Keratinocyte (primary cell): ENCODE results near the gene CREM. TPM values are rescaled to one million over a fixed set of nuclear protein-coding genes. Genes with fewer than 3 reads are reported as not detected.

ENCODE experiments used
- DNase-seq: peaks from one replicate; pipeline ENCODE4 v3.0.0-alpha.2; 2011; ENCODE audit warnings: low read depth, missing footprints, low spot score
- FAIRE-seq: peaks from 2 replicates; lab custom pipeline; 2011; peaks lifted over from hg19 to GRCh38; lab: Jason Lieb, UNC
- H2AFZ ChIP-seq: 2 replicates; pipeline ENCODE4 v1.6.0; 2012; ENCODE audit warnings: low read length, control low read depth, inconsistent platforms; ENCODE audit not compliant: control insufficient read depth
- H3K27ac ChIP-seq: 2 replicates; pipeline ENCODE4 v1.5.1; 2011; ENCODE audit warnings: low read length; ENCODE audit not compliant: control insufficient read depth, insufficient read depth
- H3K27me3 ChIP-seq: 3 replicates; pipeline ENCODE4 v1.6.0; 2011; ENCODE audit warnings: low read length; ENCODE audit not compliant: control insufficient read depth, insufficient read depth; ENCODE audit errors: extremely low read depth
- H3K36me3 ChIP-seq, 2 experiments: 2 replicates in 1 of 2; 3 replicates in 1 of 2; pipeline ENCODE4 v1.5.1; 2011; ENCODE audit warnings: low read length in 2 of 2, mild to moderate bottlenecking in 1 of 2; ENCODE audit not compliant: control insufficient read depth in 2 of 2, insufficient read depth in 2 of 2; ENCODE audit errors: extremely low read depth in 1 of 2
- H3K4me1 ChIP-seq: 3 replicates; pipeline ENCODE4 v1.5.1; 2011; ENCODE audit warnings: low read length; ENCODE audit not compliant: control insufficient read depth, insufficient read depth; ENCODE audit errors: extremely low read depth
- H3K4me2 ChIP-seq: 3 replicates; pipeline ENCODE4 v1.6.0; 2011; ENCODE audit warnings: low read depth, low read length; ENCODE audit not compliant: control insufficient read depth, insufficient read depth; ENCODE audit errors: extremely low read depth
- H3K4me3 ChIP-seq, 3 experiments: fragments of 200-600 bp in 1 of 3; sonication (generic) in 1 of 3; 2 replicates in 2 of 3; 3 replicates in 1 of 3; pipeline ENCODE4 v1.5.1; 2011 to 2016; ENCODE audit warnings: low read length in 3 of 3, mild to moderate bottlenecking in 3 of 3, control low read depth in 2 of 3, inconsistent platforms in 1 of 3, low read depth in 1 of 3, mixed read lengths in 1 of 3, mixed run types in 1 of 3, moderate library complexity in 1 of 3; ENCODE audit not compliant: control insufficient read depth in 2 of 3, insufficient read depth in 2 of 3; ENCODE audit errors: extremely low read depth in 1 of 3
- H3K79me2 ChIP-seq: 2 replicates; pipeline ENCODE4 v1.6.0; 2012; ENCODE audit warnings: low read length; ENCODE audit not compliant: control insufficient read depth, insufficient read depth
- H3K9ac ChIP-seq: 3 replicates; pipeline ENCODE4 v1.6.0; 2011; ENCODE audit warnings: low read length; ENCODE audit not compliant: control insufficient read depth, insufficient read depth; ENCODE audit errors: extremely low read depth
- H3K9me1 ChIP-seq: 3 replicates; pipeline ENCODE4 v1.6.0; 2011; ENCODE audit warnings: low read length; ENCODE audit not compliant: control insufficient read depth, insufficient read depth; ENCODE audit errors: extremely low read depth
- H3K9me3 ChIP-seq: 2 replicates; pipeline ENCODE4 v1.5.1; 2012; ENCODE audit warnings: low read depth, low read length; ENCODE audit not compliant: control insufficient read depth
- H4K20me1 ChIP-seq: 3 replicates; pipeline ENCODE4 v1.6.0; 2011; ENCODE audit warnings: low read length; ENCODE audit not compliant: control insufficient read depth, insufficient read depth; ENCODE audit errors: extremely low read depth
- CTCF ChIP-seq, 3 experiments: IDR thresholded peaks in 1 of 3; conservative IDR thresholded peaks in 1 of 3; optimal IDR thresholded peaks in 1 of 3; 2 replicates in 2 of 3; 3 replicates in 1 of 3; pipeline versions ENCODE3 to v1.5.1; 2011; ENCODE audit warnings: low read length in 3 of 3, mild to moderate bottlenecking in 3 of 3, moderate library complexity in 2 of 3, control low read depth in 1 of 3, inconsistent platforms in 1 of 3; ENCODE audit not compliant: insufficient read depth in 2 of 3; ENCODE audit errors: extremely low read depth in 1 of 3
- EZH2 ChIP-seq: IDR thresholded peaks from one replicate; pipeline ENCODE4 v1.6.1; 2012; ENCODE audit warnings: inconsistent platforms, mild to moderate bottlenecking, low read length, moderate library complexity
- dilution Hi-C: fragments of 300-500 bp; cut with MboI; formaldehyde crosslinking; loops from one replicate; pipeline ENCODE4 v1.7.0; 2020; ENCODE audit warnings: low sequenced_read_pairs; ENCODE audit not compliant: extremely low pct_ligation_motif_present
- polyA plus RNA-seq, 5 experiments: library from polyadenylated mRNA; depleted of rRNA in 3 of 5; stranded (reverse) in 3 of 5; stranded (forward) in 1 of 5; unstranded in 1 of 5; fragments of >200 nt; gene quantifications; 1 replicate in 1 of 5; 2 replicates in 3 of 5; 3 replicates in 1 of 5; pipeline versions ENCODE4 v1.2.1 to v1.2.3, GENCODE V29; 2011 to 2012; ENCODE audit warnings: missing spikeins in 2 of 5, low read depth in 1 of 5, low replicate concordance in 1 of 5

CREM gene
- polyA plus RNA-seq, 1 donor (not counting 4 experiments of a cell fraction or from before 2014, with no cell fraction given) = 23.3 TPM

- no peak overlapping the region for H3K9ac ChIP-seq
- no peak for FAIRE-seq
- no peak overlapping the region for H2AFZ ChIP-seq
Measured at GRCh38 chr10:35236739-35237138, 110.1 kb downstream of the CREM start.

GRCh38 chr10:35237766-35238512 is 111.3 kb downstream of the CREM start:
- dilution Hi-C loops = no loop called here
- no peak for FAIRE-seq
- no peak overlapping the region for H3K27ac ChIP-seq

More at GRCh38 chr10:35236739-35237138, 110.1 kb downstream of the CREM start:
- H3K36me3 ChIP-seq = no peaks in the 10 kb centered on the region
- H3K9me1 ChIP-seq = no peaks in the 10 kb centered on the region
- H3K4me3 ChIP-seq = no peak overlapping the region
- no peak for DNase-seq
- no peaks in the 10 kb centered on the region for H3K27me3 ChIP-seq
- H3K4me2 ChIP-seq = no peak overlapping the region
- H3K4me1 ChIP-seq = no peaks in the 10 kb centered on the region
- dilution Hi-C loops = no loop called here
- peak; percentile 11 to 41 (median 17) for TF ChIP-seq CTCF (optimal IDR thresholded peaks at IDR 0.05 in 1 of 3, IDR thresholded peaks at IDR 0.05 in 1 of 3, conservative IDR thresholded peaks at IDR 0.05 in 1 of 3; ENCODE audit: extremely low read depth in 1 of 3, insufficient read depth in 2 of 3, low read length in 3 of 3)
- no peak for TF ChIP-seq EZH2
- no peaks in the 10 kb centered on the region for H4K20me1 ChIP-seq
- no peaks in the 10 kb centered on the region for H3K9me3 ChIP-seq
- no peak overlapping the region for H3K27ac ChIP-seq
- no peaks in the 10 kb centered on the region for H3K79me2 ChIP-seq

More at GRCh38 chr10:35237766-35238512, 111.3 kb downstream of the CREM start:
- Histone ChIP-seq H3K27me3 (no peaks in the 10 kb centered on the region), H4K20me1 (no peaks in the 10 kb centered on the region), H2AFZ (no peak overlapping the region), H3K9ac (no peak overlapping the region), H3K36me3 (no peaks in the 10 kb centered on the region), H3K4me2 (no peak overlapping the region), H3K79me2 (no peaks in the 10 kb centered on the region), H3K4me1 (no peaks in the 10 kb centered on the region), H3K4me3 (no peak overlapping the region), H3K9me3 (no peaks in the 10 kb centered on the region), H3K9me1 (no peaks in the 10 kb centered on the region)
- no peak for DNase-seq
- TF ChIP-seq EZH2 (no peak), CTCF (optimal IDR thresholded peaks at IDR 0.05 in 1 of 3, IDR thresholded peaks at IDR 0.05 in 1 of 3, conservative IDR thresholded peaks at IDR 0.05 in 1 of 3; ENCODE audit: extremely low read depth in 1 of 3, insufficient read depth in 2 of 3, low read length in 3 of 3) (no peak)
